Memory B cell (primary cell): ENCODE results near the gene TTC13.

Experiments
- ATAC-seq: fragments of 150-1000 bp; cut with Tn5 transposase; 2 replicates; pipeline ENCODE4 v1.10.0; 2021; ENCODE audit warnings: low read depth, mild to moderate bottlenecking, moderate library complexity
- DNase-seq, 2 donors: peaks; one replicate each; pipeline ENCODE4 v3.0.0; 2022; ENCODE audit warnings: low spot score in 2 of 2
- H3K27ac Mint-ChIP-seq: one replicate; pipeline ENCODE4 v1.8.0; 2022; ENCODE audit warnings: mild to moderate bottlenecking, moderate library complexity, mixed read lengths
- H3K27me3 Mint-ChIP-seq: one replicate; pipeline ENCODE4 v1.8.0; 2022; ENCODE audit warnings: mixed read lengths
- H3K36me3 Mint-ChIP-seq: one replicate; pipeline ENCODE4 v1.8.0; 2022; ENCODE audit warnings: mild to moderate bottlenecking, mixed read lengths
- H3K4me1 Mint-ChIP-seq: one replicate; pipeline ENCODE4 v1.8.0; 2022; ENCODE audit warnings: mixed read lengths
- H3K4me3 Mint-ChIP-seq: one replicate; pipeline ENCODE4 v1.8.0; 2022; ENCODE audit warnings: mild to moderate bottlenecking, moderate library complexity, mixed read lengths
- H3K9me3 Mint-ChIP-seq: one replicate; pipeline ENCODE4 v1.8.0; 2022; ENCODE audit warnings: mixed read lengths

Gene TTC13

GRCh38 chr1:230957580-230957989 is 21.1 kb downstream of the TTC13 start:
- peaks cover 16% of the 10 kb centered on the region for H3K4me1 Mint-ChIP-seq
- peak overlapping the region; percentile 24 for H3K4me3 Mint-ChIP-seq
- no peaks in the 10 kb centered on the region for H3K27me3 Mint-ChIP-seq
- no peak for DNase-seq
- peaks cover 16% of the 10 kb centered on the region for H3K36me3 Mint-ChIP-seq
- ATAC-seq = peak; percentile 84
- peak overlapping the region; percentile 83 for H3K27ac Mint-ChIP-seq
- H3K9me3 Mint-ChIP-seq = no peaks in the 10 kb centered on the region

DNA sequence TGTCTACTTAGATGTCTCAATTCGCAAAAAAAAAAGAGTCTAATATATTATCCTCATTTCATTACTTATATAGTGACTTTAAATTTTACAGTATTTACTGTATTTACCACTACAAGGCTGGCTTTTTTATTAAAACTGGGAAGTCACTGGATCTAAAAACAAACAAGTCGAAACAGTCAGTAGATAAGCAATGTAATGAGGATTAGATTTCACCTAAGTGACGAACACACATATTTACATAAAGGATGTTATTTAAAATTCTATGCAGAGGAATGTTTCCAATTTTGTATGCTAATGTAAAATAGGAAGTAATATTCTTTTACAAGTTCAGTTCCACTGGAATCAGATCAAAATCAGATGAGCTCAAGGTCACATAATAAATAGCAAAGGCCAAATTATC is 28.3 kb downstream of the TTC13 start:
- no peak for ATAC-seq
- H3K4me3 Mint-ChIP-seq = no peak overlapping the region
- DNase-seq = no peak
- H3K36me3 Mint-ChIP-seq = peaks cover 10% of the 10 kb centered on the region
- peaks cover 15% of the 10 kb centered on the region for H3K4me1 Mint-ChIP-seq
- H3K27me3 Mint-ChIP-seq = no peaks in the 10 kb centered on the region
- H3K27ac Mint-ChIP-seq = no peak overlapping the region
- no peaks in the 10 kb centered on the region for H3K9me3 Mint-ChIP-seq

DNA sequence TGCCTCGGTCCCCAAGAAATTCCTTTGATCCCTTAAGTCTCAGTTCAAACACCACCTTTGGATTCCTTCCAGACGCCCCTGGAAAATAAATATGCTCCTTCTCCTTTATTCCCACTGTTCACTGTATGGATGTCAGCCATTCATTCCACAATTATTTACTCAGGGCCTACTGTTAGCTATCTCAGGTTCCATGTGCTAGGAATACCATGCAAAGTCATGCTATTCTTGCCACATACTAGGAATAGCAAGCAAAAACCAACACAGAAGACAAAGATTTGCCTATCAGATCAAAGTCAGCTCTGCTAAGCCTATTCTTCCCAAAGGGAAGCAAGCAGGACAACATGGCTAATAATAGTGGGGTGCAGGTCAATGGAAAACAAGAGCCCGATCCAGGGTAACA is 29.8 kb downstream of the TTC13 start:
- no peak for DNase-seq
- Mint-ChIP-seq H3K9me3 (no peaks in the 10 kb centered on the region), H3K27ac (peak overlapping the region; percentile 62), H3K4me1 (peaks cover 15% of the 10 kb centered on the region), H3K36me3 (peaks cover 15% of the 10 kb centered on the region), H3K4me3 (no peak overlapping the region), H3K27me3 (no peaks in the 10 kb centered on the region)
- ATAC-seq = no peak

DNA sequence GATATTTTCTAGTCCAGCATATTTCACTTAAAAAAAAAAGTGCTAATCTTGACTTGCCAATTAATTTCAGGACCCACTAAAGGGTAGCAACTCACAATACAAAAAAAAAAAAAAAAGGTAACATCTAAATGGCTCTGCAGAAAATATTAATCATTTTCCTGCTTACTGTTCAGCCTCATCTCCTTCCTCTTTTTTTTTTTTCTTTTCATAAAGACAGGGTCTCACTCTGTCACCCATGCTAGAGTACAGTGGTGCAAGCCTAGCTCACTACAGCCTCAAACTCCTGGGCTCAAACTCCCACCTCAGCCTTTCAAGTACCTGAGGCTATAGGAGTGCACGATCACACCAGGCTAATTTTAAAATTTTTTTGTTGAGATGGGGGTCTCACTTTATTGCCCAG is 30.4 kb downstream of the TTC13 start:
- Mint-ChIP-seq H3K27ac (peak overlapping the region; percentile 8), H3K36me3 (peaks cover 15% of the 10 kb centered on the region), H3K27me3 (no peaks in the 10 kb centered on the region), H3K4me1 (peaks cover 15% of the 10 kb centered on the region), H3K9me3 (no peaks in the 10 kb centered on the region), H3K4me3 (peak overlapping the region; percentile 28)
- DNase-seq (no peak), ATAC-seq (peak; percentile 56)

- Mint-ChIP-seq H3K27ac (no peak overlapping the region), H3K36me3 (peaks cover 21% of the 10 kb centered on the region), H3K4me3 (no peak overlapping the region), H3K27me3 (no peaks in the 10 kb centered on the region), H3K9me3 (no peaks in the 10 kb centered on the region), H3K4me1 (peaks cover 10% of the 10 kb centered on the region)
- ATAC-seq (no peak), DNase-seq (no peak)
Observed at GRCh38 chr1:230943048-230943593, 35.5 kb downstream of the TTC13 start.

DNA sequence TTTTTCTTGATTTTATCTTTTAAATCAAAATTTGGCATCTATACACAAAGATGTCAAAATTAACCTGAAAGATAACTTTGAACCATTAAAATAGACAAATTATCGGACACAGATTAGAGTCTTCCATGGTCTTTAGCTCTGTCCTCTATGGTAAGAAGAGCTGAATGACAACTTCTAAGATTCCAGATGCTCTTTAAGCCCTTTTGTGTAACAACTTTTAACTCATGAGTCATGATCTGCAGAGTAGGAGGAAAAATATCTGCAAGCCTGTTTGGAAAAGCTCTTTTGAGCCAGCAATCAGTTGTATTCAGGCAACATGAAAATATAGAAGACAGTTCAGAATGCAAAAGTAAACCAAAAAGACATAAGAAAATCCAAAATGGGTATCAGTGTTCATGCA is 37.8 kb downstream of the TTC13 start:
- no peaks in the 10 kb centered on the region for H3K9me3 Mint-ChIP-seq
- H3K4me3 Mint-ChIP-seq = no peak overlapping the region
- peaks cover 26% of the 10 kb centered on the region for H3K36me3 Mint-ChIP-seq
- H3K4me1 Mint-ChIP-seq = peaks cover 3% of the 10 kb centered on the region
- DNase-seq (no peak), ATAC-seq (no peak)
- H3K27ac Mint-ChIP-seq = no peak overlapping the region
- no peaks in the 10 kb centered on the region for H3K27me3 Mint-ChIP-seq

DNA sequence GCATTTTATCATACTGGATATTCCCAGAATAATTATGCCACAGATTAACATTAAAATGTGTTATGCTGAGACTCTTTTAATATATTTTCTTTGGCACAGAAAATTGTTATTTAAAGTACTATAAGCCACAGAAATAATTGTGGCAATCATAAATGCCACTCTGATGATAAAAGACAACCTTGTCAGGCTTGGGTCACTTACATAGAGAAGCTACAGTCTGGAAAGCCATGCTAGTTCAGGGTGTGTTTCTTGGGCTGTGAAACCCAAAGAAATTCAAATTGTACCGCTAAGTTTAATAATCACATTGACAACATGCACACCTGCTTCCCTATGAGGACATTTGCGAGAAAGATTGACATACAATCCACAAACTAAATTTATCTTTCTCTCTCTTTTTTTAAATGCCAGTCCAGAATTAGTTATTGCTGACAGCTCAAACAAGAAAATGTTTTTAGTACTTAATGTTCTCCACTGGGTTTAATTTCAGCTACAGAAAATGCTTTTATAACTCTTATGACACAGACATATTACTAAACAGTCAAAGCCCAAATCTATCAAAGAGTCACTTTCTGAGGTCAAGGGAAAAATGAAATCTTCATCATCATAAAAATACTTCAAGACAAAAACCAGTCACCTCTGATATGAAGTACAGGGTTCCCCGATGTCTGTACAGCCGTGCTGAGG is 38.7 kb downstream of the TTC13 start:
- Mint-ChIP-seq H3K27me3 (no peaks in the 10 kb centered on the region), H3K4me3 (no peak overlapping the region), H3K27ac (no peak overlapping the region), H3K4me1 (peaks cover 6% of the 10 kb centered on the region), H3K9me3 (no peaks in the 10 kb centered on the region), H3K36me3 (peaks cover 29% of the 10 kb centered on the region)
- DNase-seq = no peak
- ATAC-seq = no peak

- Mint-ChIP-seq H3K27me3 (no peaks in the 10 kb centered on the region), H3K27ac (peak overlapping the region; percentile 32), H3K9me3 (no peaks in the 10 kb centered on the region), H3K4me1 (peaks cover 6% of the 10 kb centered on the region), H3K4me3 (no peak overlapping the region), H3K36me3 (peaks cover 27% of the 10 kb centered on the region)
- ATAC-seq = no peak
- no peak for DNase-seq
Observed at GRCh38 chr1:230938924-230939368, 39.7 kb downstream of the TTC13 start.

- H3K36me3 Mint-ChIP-seq = peaks cover 28% of the 10 kb centered on the region
- no peak overlapping the region for H3K4me3 Mint-ChIP-seq
- ATAC-seq (no peak), DNase-seq (no peak)
- H3K4me1 Mint-ChIP-seq = peaks cover 4% of the 10 kb centered on the region
- H3K27me3 Mint-ChIP-seq = no peaks in the 10 kb centered on the region
- H3K27ac Mint-ChIP-seq = no peak overlapping the region
- H3K9me3 Mint-ChIP-seq = no peaks in the 10 kb centered on the region
Observed at GRCh38 chr1:230937371-230937770, 41.3 kb downstream of the TTC13 start.

GRCh38 chr1:230936475-230936874 is 42.2 kb downstream of the TTC13 start:
- H3K36me3 Mint-ChIP-seq = peaks cover 29% of the 10 kb centered on the region
- no peaks in the 10 kb centered on the region for H3K27me3 Mint-ChIP-seq
- ATAC-seq (no peak), DNase-seq (no peak)
- H3K4me3 Mint-ChIP-seq = no peak overlapping the region
- H3K9me3 Mint-ChIP-seq = no peaks in the 10 kb centered on the region
- no peak overlapping the region for H3K27ac Mint-ChIP-seq
- H3K4me1 Mint-ChIP-seq = peaks cover 4% of the 10 kb centered on the region

- no peaks in the 10 kb centered on the region for H3K27me3 Mint-ChIP-seq
- peak overlapping the region; percentile 39 for H3K27ac Mint-ChIP-seq
- ATAC-seq (no peak), DNase-seq (no peak)
- H3K36me3 Mint-ChIP-seq = peaks cover 28% of the 10 kb centered on the region
- peaks cover 4% of the 10 kb centered on the region for H3K4me1 Mint-ChIP-seq
- H3K4me3 Mint-ChIP-seq = no peak overlapping the region
- no peaks in the 10 kb centered on the region for H3K9me3 Mint-ChIP-seq
Observed at GRCh38 chr1:230935852-230936251, 42.8 kb downstream of the TTC13 start.

GRCh38 chr1:230930986-230931385 is 47.7 kb downstream of the TTC13 start:
- Mint-ChIP-seq H3K4me3 (no peak overlapping the region), H3K36me3 (peaks cover 26% of the 10 kb centered on the region), H3K4me1 (peaks cover 4% of the 10 kb centered on the region), H3K27ac (no peak overlapping the region), H3K9me3 (no peaks in the 10 kb centered on the region), H3K27me3 (no peaks in the 10 kb centered on the region)
- ATAC-seq (no peak), DNase-seq (no peak)

DNA sequence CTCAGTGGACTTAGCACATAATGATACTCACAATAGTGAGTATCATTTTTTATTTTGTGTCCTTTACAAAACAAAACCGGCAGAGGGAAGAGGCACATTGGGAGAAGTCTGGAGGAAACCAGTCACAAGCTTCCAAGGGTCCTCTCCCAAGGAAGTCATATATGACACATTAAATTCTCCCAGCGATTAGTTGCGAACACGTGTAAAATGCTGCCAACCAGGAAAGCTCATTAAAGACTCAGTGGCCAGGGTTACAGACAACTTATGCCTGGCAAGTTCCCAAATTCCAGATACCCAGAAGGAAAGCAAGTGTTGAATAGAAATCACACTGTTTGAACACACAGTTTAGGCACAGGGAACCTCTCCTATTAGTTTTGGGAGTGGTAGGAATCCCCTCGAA is 52.5 kb downstream of the TTC13 start:
- no peaks in the 10 kb centered on the region for H3K4me1 Mint-ChIP-seq
- ATAC-seq (no peak), DNase-seq (no peak)
- peaks cover 36% of the 10 kb centered on the region for H3K36me3 Mint-ChIP-seq
- H3K9me3 Mint-ChIP-seq = no peaks in the 10 kb centered on the region
- H3K4me3 Mint-ChIP-seq = no peak overlapping the region
- H3K27me3 Mint-ChIP-seq = no peaks in the 10 kb centered on the region
- peak overlapping the region; percentile 75 for H3K27ac Mint-ChIP-seq

GRCh38 chr1:230925608-230926007 is 53.1 kb downstream of the TTC13 start:
- peaks cover 34% of the 10 kb centered on the region for H3K36me3 Mint-ChIP-seq
- H3K4me3 Mint-ChIP-seq = no peak overlapping the region
- H3K27ac Mint-ChIP-seq = peak overlapping the region; percentile 75
- ATAC-seq = no peak
- DNase-seq = no peak
- no peaks in the 10 kb centered on the region for H3K27me3 Mint-ChIP-seq
- H3K4me1 Mint-ChIP-seq = no peaks in the 10 kb centered on the region
- no peaks in the 10 kb centered on the region for H3K9me3 Mint-ChIP-seq

DNA sequence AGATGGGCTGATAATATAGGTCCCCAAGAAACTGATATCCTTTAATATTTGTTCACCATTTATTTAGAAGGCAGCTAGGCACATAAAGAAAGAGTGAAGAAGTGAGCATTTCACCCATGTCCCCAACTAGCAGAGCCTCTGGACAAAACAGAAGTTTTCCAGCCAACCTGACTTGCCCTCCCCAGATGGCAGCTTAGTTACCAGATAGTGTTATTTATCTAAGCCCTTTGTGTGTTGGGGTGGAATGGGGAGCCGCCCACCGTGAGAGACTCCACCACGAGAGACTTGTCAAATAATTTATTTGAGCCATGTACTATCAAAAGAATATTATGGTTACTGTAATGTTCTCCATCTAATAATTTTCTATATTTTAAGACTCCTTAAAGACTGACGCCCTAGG is 55.5 kb downstream of the TTC13 start:
- H3K4me1 Mint-ChIP-seq = no peaks in the 10 kb centered on the region
- H3K27me3 Mint-ChIP-seq = no peaks in the 10 kb centered on the region
- DNase-seq = no peak
- no peak overlapping the region for H3K4me3 Mint-ChIP-seq
- H3K27ac Mint-ChIP-seq = no peak overlapping the region
- peaks cover 32% of the 10 kb centered on the region for H3K36me3 Mint-ChIP-seq
- no peaks in the 10 kb centered on the region for H3K9me3 Mint-ChIP-seq
- no peak for ATAC-seq
